Measurements from ENCODE around the gene BBS4.

GRCh38 chr15:72725446-72725845 is 39.4 kb downstream of the BBS4 start:
- TF ChIP-seq, protein P1, sequence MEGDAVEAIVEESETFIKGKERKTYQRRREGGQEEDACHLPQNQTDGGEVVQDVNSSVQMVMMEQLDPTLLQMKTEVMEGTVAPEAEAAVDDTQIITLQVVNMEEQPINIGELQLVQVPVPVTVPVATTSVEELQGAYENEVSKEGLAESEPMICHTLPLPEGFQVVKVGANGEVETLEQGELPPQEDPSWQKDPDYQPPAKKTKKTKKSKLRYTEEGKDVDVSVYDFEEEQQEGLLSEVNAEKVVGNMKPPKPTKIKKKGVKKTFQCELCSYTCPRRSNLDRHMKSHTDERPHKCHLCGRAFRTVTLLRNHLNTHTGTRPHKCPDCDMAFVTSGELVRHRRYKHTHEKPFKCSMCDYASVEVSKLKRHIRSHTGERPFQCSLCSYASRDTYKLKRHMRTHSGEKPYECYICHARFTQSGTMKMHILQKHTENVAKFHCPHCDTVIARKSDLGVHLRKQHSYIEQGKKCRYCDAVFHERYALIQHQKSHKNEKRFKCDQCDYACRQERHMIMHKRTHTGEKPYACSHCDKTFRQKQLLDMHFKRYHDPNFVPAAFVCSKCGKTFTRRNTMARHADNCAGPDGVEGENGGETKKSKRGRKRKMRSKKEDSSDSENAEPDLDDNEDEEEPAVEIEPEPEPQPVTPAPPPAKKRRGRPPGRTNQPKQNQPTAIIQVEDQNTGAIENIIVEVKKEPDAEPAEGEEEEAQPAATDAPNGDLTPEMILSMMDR (IDR thresholded peaks at IDR 0.05), result no peak
- no peak for TF ChIP-seq ZFX (IDR thresholded peaks at IDR 0.05; ENCODE audit: borderline replicate concordance)

Data from 22Rv1 (cell line).